Measurements from ENCODE around the gene LRRC15. TPM values are rescaled to one million over a fixed set of nuclear protein-coding genes. Genes with fewer than 3 reads are reported as not detected.

The LRRC15 gene
- total RNA-seq, 1 donor from 2014 or later, result not detected

GRCh38 chr3:194382196-194382891 is 12.8 kb upstream of the LRRC15 start:
- peaks cover 31% of the 10 kb centered on the region for H3K4me1 Mint-ChIP-seq (ENCODE audit: unreplicated experiment)
- no peak for DNase-seq (ENCODE audit: low spot score)
- peak overlapping the region; percentile 26 for H3K4me3 Mint-ChIP-seq (ENCODE audit: unreplicated experiment)
- H3K36me3 Mint-ChIP-seq (ENCODE audit: low read depth, unreplicated experiment), result no peaks in the 10 kb centered on the region
- TF ChIP-seq, protein P1, sequence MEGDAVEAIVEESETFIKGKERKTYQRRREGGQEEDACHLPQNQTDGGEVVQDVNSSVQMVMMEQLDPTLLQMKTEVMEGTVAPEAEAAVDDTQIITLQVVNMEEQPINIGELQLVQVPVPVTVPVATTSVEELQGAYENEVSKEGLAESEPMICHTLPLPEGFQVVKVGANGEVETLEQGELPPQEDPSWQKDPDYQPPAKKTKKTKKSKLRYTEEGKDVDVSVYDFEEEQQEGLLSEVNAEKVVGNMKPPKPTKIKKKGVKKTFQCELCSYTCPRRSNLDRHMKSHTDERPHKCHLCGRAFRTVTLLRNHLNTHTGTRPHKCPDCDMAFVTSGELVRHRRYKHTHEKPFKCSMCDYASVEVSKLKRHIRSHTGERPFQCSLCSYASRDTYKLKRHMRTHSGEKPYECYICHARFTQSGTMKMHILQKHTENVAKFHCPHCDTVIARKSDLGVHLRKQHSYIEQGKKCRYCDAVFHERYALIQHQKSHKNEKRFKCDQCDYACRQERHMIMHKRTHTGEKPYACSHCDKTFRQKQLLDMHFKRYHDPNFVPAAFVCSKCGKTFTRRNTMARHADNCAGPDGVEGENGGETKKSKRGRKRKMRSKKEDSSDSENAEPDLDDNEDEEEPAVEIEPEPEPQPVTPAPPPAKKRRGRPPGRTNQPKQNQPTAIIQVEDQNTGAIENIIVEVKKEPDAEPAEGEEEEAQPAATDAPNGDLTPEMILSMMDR (IDR thresholded peaks at IDR 0.05; ENCODE audit: unreplicated experiment), result no peak
- no peaks in the 10 kb centered on the region for H3K9me3 Mint-ChIP-seq (ENCODE audit: unreplicated experiment)
- H3K27ac Mint-ChIP-seq (ENCODE audit: unreplicated experiment), result peak overlapping the region; percentile 3
- peaks cover 6% of the 10 kb centered on the region for H3K27me3 Mint-ChIP-seq (ENCODE audit: unreplicated experiment)

- TF ChIP-seq, protein P1 (IDR thresholded peaks at IDR 0.05; ENCODE audit: unreplicated experiment), result no peak
- DNase-seq (ENCODE audit: low spot score), result no peak
- Mint-ChIP-seq H3K27ac (ENCODE audit: unreplicated experiment) (no peak overlapping the region), H3K9me3 (ENCODE audit: unreplicated experiment) (no peaks in the 10 kb centered on the region), H3K36me3 (ENCODE audit: low read depth, unreplicated experiment) (no peaks in the 10 kb centered on the region), H3K4me3 (ENCODE audit: unreplicated experiment) (no peak overlapping the region), H3K4me1 (ENCODE audit: unreplicated experiment) (peaks cover 31% of the 10 kb centered on the region), H3K27me3 (ENCODE audit: unreplicated experiment) (peaks cover 6% of the 10 kb centered on the region)
Measured at GRCh38 chr3:194381460-194381875, 11.9 kb upstream of the LRRC15 start.

GRCh38 chr3:194380326-194380725 is 10.8 kb upstream of the LRRC15 start:
- no peak overlapping the region for H3K27ac Mint-ChIP-seq (ENCODE audit: unreplicated experiment)
- H3K4me3 Mint-ChIP-seq (ENCODE audit: unreplicated experiment), result no peak overlapping the region
- H3K9me3 Mint-ChIP-seq (ENCODE audit: unreplicated experiment), result no peaks in the 10 kb centered on the region
- peaks cover 40% of the 10 kb centered on the region for H3K4me1 Mint-ChIP-seq (ENCODE audit: unreplicated experiment)
- no peaks in the 10 kb centered on the region for H3K36me3 Mint-ChIP-seq (ENCODE audit: low read depth, unreplicated experiment)
- DNase-seq (ENCODE audit: low spot score), result no peak
- TF ChIP-seq, protein P1 (IDR thresholded peaks at IDR 0.05; ENCODE audit: unreplicated experiment), result no peak
- H3K27me3 Mint-ChIP-seq (ENCODE audit: unreplicated experiment), result peaks cover 4% of the 10 kb centered on the region

- H3K27ac Mint-ChIP-seq (ENCODE audit: unreplicated experiment), result no peak overlapping the region
- peaks cover 42% of the 10 kb centered on the region for H3K4me1 Mint-ChIP-seq (ENCODE audit: unreplicated experiment)
- DNase-seq (ENCODE audit: low spot score), result no peak
- no peaks in the 10 kb centered on the region for H3K9me3 Mint-ChIP-seq (ENCODE audit: unreplicated experiment)
- no peak overlapping the region for H3K4me3 Mint-ChIP-seq (ENCODE audit: unreplicated experiment)
- peaks cover 6% of the 10 kb centered on the region for H3K27me3 Mint-ChIP-seq (ENCODE audit: unreplicated experiment)
- no peaks in the 10 kb centered on the region for H3K36me3 Mint-ChIP-seq (ENCODE audit: low read depth, unreplicated experiment)
- TF ChIP-seq, protein P1 (IDR thresholded peaks at IDR 0.05; ENCODE audit: unreplicated experiment), result no peak
Measured at GRCh38 chr3:194379651-194380050, 10.1 kb upstream of the LRRC15 start.

- peaks cover 6% of the 10 kb centered on the region for H3K27me3 Mint-ChIP-seq (ENCODE audit: unreplicated experiment)
- TF ChIP-seq, protein P1 (IDR thresholded peaks at IDR 0.05; ENCODE audit: unreplicated experiment), result no peak
- no peak for DNase-seq (ENCODE audit: low spot score)
- no peaks in the 10 kb centered on the region for H3K36me3 Mint-ChIP-seq (ENCODE audit: low read depth, unreplicated experiment)
- H3K4me1 Mint-ChIP-seq (ENCODE audit: unreplicated experiment), result peaks cover 42% of the 10 kb centered on the region
- no peak overlapping the region for H3K4me3 Mint-ChIP-seq (ENCODE audit: unreplicated experiment)
- H3K27ac Mint-ChIP-seq (ENCODE audit: unreplicated experiment), result no peak overlapping the region
- H3K9me3 Mint-ChIP-seq (ENCODE audit: unreplicated experiment), result no peaks in the 10 kb centered on the region
Measured at GRCh38 chr3:194379231-194379630, 9.7 kb upstream of the LRRC15 start.
